Activated CD4-positive, alpha-beta T cell treated with anti-CD3 and anti-CD28 coated beads for 24 hours (primary cell): ENCODE data around the gene LONP2.
"Not testable (repeated sequence)": the region's sequence is repeated elsewhere in the genome, so short reads cannot be mapped to it uniquely, and the experiment has no call there.

Experiments used
- DNase-seq, 2 donors: peaks; one replicate each; pipeline ENCODE4 v3.0.0-alpha.2; 2020; ENCODE audit warnings: low read depth in 2 of 2

Gene LONP2

GRCh38 chr16:48386559-48387312 lies 142.6 kb downstream of the LONP2 start:
- DNase-seq: no peak

GRCh38 chr16:48392407-48392806 lies 148.3 kb downstream of the LONP2 start:
- no peak for DNase-seq

GRCh38 chr16:48393485-48394354 lies 149.6 kb downstream of the LONP2 start:
- no peak for DNase-seq

- no peak for DNase-seq
Observed at GRCh38 chr16:48394355-48394703, 150.2 kb downstream of the LONP2 start.

GRCh38 chr16:48395375-48395774 lies 151.3 kb downstream of the LONP2 start:
- no peak for DNase-seq

- not testable (repeated sequence) for DNase-seq
Observed at GRCh38 chr16:48402547-48402946, 158.4 kb downstream of the LONP2 start.

GRCh38 chr16:48405153-48405552 lies 161.1 kb downstream of the LONP2 start:
- no peak for DNase-seq

GRCh38 chr16:48405907-48406306 lies 161.8 kb downstream of the LONP2 start:
- no peak for DNase-seq
